ENCODE results near the gene TPSAB1.

Gene TPSAB1

GRCh38 chr16:1271724-1272413 lies 31.4 kb downstream of the TPSAB1 start:
- peak; percentile 91 for DNase-seq

- no peak for DNase-seq
Measured at GRCh38 chr16:1272453-1273198, 32.1 kb downstream of the TPSAB1 start.

- DNase-seq = no peak
Measured at GRCh38 chr16:1273816-1274215, 33.3 kb downstream of the TPSAB1 start.

- DNase-seq = no peak
Measured at GRCh38 chr16:1274767-1275166, 34.3 kb downstream of the TPSAB1 start.

- no peak for DNase-seq
Measured at GRCh38 chr16:1275791-1276579, 35.5 kb downstream of the TPSAB1 start.

- no peak for DNase-seq
Measured at GRCh38 chr16:1276580-1276878, 36.0 kb downstream of the TPSAB1 start.

GRCh38 chr16:1277151-1277598 lies 36.7 kb downstream of the TPSAB1 start:
- DNase-seq = no peak

GRCh38 chr16:1277617-1278282 lies 37.2 kb downstream of the TPSAB1 start:
- DNase-seq = no peak

- DNase-seq = no peak
Measured at GRCh38 chr16:1278477-1278876, 38.0 kb downstream of the TPSAB1 start.

- DNase-seq = no peak
Measured at GRCh38 chr16:1279081-1279944, 38.8 kb downstream of the TPSAB1 start.

- DNase-seq = no peak
Measured at GRCh38 chr16:1279945-1280589, 39.6 kb downstream of the TPSAB1 start.

GRCh38 chr16:1280783-1281182 lies 40.3 kb downstream of the TPSAB1 start:
- no peak for DNase-seq

GRCh38 chr16:1281517-1281916 lies 41.0 kb downstream of the TPSAB1 start:
- DNase-seq = no peak

- DNase-seq = no peak
Measured at GRCh38 chr16:1282324-1282973, 41.9 kb downstream of the TPSAB1 start.

GRCh38 chr16:1283296-1283695 lies 42.8 kb downstream of the TPSAB1 start:
- no peak for DNase-seq

GRCh38 chr16:1283996-1284616 lies 43.6 kb downstream of the TPSAB1 start:
- no peak for DNase-seq

GRCh38 chr16:1285669-1286512 lies 45.4 kb downstream of the TPSAB1 start:
- DNase-seq = no peak

GRCh38 chr16:1286513-1287094 lies 46.1 kb downstream of the TPSAB1 start:
- DNase-seq = no peak

- no peak for DNase-seq
Measured at GRCh38 chr16:1287982-1288670, 47.6 kb downstream of the TPSAB1 start.
